GM18907 (cell line): ENCODE measurements around the gene DTX3.
"Not testable (repeated sequence)": the region's sequence is repeated elsewhere in the genome, so short reads cannot be mapped to it uniquely, and the experiment has no call there.

Source experiments
- ATAC-seq: cut with Tn5 transposase; IDR thresholded peaks from one replicate; pipeline ENCODE4 v1.9.1; 2021; ENCODE audit warnings: mild to moderate bottlenecking, moderate library complexity; ENCODE audit not compliant: unreplicated experiment

DTX3 gene

DNA sequence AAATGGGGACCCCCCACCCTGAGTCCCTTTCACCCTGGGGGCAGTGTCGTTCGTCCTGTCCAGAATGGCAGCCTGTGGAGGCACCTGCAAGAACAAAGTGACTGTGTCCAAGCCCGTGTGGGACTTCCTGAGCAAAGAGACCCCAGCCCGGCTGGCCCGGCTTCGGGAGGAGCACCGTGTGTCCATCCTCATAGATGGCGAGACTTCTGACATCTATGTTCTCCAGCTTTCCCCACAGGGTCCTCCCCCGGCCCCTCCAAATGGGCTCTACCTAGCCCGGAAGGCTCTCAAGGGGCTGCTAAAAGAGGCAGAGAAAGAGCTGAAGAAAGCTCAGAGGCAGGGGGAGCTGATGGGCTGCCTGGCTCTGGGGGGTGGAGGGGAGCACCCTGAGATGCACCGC is 2.2 kb downstream of the DTX3 start:
- ATAC-seq: no peak

DNA sequence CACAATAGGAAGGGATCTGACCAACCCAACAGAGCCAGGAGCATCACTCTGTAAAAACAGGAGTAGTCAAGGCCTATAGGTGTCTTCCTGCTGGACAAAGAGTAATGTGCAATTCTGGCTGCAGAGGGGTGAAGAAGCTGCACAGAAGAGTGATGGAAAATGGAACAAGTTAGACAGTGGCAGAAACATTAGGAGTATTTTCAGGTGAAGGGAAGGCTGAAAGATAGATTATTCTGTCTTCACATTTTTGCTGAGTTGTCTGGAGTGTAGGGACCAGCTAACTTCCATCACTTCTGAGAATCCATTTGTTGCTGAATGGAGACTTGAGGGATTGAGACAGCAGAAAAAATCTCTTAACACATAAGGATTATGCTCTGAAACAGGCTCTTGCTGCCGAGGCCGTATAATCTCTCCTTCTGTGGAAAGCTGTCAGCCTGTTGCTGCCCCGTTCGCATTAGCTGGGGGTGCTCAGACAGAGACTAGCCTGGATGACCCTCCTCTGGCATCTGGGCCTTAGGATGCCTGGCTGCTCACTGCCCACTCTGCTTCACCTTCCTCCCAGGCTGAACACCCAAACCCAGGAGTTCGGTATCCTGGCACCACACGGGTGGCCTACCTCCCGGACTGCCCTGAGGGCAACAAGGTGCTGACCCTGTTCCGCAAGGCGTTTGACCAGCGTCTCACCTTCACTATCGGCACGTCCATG is 3.5 kb downstream of the DTX3 start:
- ATAC-seq: no peak

DNA sequence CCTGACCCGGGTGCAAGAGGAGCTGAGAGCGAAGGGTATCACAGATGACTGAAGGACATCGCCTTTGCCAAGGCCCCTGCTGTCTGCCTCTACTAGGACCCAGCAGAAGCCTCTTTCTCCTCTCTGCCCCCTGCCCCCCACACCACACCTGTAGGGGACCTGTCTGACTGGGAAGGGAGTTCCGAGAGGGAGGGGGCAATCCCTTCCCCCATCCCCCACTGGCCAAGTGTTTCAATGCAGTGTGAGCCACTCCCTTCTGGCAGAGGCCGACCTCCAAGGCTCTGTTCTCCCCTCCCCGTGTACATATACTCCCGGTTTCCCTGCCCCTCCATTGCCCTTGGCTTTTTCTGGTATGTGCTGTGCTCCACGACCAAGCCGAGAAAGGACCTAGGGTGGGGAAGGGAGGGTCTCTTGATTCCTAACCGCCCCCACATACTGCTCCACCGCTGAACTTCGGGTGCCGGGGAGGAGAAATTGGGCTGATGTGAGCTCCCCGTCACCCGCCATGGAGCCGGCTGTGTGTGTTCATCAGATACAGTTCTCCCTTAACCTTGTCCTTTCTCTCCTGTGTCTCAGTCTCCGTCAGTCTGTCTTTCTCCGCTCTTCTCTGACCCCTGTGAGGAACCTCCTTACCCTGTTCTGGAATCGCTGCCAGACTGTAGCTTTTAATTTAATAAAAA is 4.6 kb downstream of the DTX3 start:
- ATAC-seq: no peak

DNA sequence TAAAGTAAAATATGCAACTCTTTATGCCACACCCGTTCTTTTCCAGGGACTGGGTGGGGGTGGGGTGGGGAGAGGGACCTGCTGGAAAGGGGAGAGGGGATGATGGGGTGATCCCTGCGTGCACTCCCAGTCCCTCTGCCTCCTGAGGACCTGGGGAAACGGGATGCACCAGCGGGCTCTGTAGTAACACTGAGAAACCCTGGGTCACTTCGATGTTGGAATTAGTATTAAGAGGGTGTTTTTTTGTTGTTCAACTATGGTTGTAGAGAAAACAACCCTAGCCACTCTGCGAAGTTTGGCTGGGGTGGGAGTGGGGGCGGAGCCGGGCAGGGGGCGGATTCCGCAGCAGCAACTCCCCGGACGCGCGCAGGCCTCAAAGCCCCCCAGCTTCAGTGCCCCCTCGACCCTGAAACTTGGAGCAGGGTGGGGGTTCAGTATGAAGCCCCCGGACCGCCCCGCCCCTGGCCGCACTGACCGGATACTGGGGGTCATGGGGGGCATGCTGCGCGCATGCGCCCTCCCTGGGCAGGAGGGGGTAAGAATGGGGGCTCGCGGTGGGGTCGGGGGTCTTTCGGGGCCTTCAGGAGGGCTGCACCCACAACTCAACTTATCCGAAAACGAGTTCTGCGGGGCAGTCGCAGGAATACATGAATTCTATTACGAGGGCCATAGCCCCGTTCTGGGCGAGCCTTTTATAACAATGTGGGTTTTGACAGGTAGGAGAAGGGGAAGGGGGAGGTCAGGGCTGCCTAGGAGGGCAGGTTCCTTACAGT is 5.3 kb downstream of the DTX3 start:
- no peak for ATAC-seq

DNA sequence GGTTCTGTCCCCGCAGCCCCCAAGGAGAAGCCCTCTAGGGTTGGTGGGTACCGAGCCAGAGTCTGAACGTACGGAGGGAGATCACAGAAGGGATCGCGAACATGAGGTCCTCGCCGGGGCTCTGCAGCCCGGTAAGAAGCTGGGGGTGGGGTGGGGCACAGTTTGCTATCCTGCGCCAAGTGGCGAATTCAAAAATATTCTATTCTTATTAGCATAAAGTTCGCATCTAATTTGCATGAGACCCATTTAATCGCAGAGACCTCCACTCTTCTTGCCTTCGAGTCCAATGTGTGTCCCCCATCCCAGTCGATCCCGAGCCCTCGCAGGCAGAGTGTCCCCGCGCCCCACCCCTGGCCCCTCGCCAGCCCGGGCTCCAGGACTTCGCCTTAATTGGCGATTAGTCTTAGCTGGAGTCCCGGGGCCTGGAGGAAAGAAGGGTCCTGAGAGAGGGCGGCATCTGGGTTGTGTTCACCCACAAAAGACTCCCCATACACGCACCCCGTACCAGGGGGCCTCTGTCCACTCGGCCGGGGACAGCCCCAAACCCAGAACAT is 6.0 kb downstream of the DTX3 start:
- no peak for ATAC-seq

DNA sequence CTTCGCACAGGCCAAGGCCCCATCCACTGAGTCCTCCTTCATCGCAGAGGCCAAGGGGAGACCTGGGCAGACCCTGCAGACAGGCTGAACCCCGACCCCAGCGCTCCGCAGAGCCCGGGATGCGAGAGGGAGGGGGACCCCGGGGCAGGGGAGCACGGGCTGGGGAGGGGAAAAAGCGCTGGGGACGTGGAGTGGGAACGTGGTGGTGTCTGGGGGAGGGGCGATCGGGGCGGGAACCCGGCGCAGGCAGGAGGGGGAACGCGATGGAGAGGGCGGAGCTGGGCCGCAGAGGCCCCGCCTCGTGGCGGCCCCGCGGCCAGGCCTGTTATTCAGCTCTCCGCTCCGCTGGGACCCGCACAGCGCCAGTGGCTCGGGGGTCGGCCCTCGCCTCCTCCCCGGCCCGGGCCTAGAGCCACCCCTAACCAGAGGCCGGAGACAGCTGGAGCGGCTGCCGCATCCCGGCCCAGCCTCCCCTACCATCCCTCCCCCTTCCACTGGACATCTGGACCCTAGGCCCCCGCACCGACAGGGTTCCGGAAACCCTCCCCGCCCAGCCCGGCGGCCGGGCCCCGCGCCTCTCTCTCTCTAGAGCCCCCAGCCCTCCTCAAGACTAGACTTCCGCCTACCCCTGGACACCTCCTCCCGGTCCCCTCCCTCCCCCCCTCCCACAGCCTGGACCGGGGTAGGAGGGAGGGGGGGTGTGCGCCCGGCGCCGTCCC is 6.6 kb downstream of the DTX3 start, which contains the start of gene ARHGEF25:
TSS of gene ARHGEF25 (plus strand) at position 328 of the 719 bp plus-strand sequence. CDS start 460 bp downstream, outside the sequence.
- ATAC-seq: no peak

DNA sequence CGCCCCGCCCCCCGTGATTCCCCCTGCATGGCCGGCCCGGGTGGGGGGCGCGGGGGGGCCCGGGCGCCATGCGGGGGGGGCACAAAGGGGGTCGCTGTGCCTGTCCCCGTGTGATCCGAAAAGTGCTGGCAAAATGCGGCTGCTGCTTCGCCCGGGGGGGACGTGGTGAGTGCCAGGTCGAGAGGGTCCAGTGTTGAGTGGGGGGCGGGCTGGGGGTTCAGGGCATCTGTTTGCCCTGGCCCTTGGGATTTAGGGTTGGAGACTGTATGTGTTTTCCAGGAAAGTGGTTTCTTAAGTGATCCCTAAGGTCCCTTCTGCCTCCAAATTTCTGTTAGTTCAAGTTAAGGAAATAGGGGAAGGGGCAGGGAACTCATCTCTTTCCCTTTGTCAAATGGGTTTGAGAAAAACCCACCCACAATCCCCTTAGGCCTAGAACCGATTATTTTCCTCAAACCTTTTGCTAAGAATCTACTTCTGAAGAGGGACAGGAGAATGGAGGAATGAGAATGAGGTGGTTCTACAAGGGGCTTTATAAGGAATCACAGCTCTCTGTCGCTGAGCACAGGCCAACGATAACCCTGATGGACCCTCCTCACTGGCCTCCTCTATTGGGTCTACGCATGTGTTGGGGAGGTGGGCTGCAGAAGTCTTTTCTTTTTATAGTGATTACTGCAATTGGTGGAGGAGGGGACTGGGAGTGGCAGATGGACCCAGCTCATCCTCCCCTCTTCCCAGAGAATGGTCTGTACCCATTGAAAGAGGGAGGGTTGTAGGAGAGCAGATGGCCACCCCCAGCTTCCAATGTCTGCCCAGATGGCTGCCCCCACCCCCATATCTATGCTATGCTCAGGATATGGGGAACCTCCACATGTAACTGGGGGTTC is 7.4 kb downstream of the DTX3 start:
- ATAC-seq: no peak

DNA sequence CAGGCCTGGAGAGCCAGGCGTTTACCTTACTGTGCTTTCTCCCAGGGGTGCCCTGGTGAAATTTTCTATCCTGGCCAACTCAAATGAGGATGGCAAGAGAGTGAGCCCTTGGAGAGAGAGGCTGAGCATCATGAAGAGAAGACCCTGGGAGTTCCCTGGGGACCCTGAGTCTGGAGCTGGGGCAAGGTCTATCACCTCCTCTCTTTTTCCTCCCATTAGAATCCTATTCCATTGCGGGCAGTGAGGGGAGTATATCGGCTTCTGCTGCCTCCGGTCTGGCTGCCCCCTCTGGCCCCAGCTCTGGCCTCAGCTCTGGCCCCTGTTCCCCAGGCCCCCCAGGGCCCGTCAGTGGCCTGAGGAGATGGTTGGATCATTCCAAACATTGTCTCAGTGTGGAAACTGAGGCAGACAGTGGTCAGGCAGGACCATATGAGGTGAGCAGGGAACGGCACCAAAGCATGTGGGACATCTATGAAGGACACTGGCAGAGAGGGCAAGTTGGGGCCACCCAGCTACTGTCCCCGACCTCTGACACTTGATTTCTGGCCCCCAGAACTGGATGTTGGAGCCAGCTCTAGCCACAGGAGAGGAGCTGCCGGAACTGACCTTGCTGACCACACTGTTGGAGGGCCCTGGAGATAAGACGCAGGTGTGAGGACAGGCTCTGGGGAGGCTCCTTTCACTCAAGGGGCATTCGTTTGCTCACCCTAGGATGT is 8.2 kb downstream of the DTX3 start:
- ATAC-seq: no peak

DNA sequence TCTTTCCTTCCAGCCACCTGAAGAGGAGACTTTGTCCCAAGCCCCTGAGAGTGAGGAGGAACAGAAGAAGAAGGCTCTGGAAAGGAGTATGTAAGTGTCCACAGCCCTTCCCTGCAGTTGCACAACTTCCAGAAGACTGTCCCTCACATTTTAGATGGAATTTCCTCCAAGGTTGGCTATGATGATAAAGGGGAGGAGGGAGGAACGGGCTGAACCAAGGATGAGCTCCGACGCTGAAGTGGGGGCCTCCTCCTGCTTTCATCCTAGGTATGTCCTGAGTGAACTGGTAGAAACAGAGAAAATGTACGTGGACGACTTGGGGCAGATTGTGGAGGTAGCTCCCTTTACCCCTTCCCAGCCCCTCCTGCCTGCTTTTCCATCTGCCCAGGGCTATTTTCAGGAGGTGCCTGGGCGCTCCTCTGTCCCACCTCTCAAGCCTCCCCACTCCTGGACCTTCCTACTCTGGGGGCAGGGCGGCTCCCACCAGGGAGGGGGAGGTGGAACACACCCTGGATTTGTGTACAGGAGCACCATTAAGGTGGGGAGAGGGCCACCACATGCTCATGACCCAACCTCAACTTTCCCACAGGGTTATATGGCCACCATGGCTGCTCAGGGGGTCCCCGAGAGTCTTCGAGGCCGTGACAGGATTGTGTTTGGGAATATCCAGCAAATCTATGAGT is 8.9 kb downstream of the DTX3 start:
- no peak for ATAC-seq

DNA sequence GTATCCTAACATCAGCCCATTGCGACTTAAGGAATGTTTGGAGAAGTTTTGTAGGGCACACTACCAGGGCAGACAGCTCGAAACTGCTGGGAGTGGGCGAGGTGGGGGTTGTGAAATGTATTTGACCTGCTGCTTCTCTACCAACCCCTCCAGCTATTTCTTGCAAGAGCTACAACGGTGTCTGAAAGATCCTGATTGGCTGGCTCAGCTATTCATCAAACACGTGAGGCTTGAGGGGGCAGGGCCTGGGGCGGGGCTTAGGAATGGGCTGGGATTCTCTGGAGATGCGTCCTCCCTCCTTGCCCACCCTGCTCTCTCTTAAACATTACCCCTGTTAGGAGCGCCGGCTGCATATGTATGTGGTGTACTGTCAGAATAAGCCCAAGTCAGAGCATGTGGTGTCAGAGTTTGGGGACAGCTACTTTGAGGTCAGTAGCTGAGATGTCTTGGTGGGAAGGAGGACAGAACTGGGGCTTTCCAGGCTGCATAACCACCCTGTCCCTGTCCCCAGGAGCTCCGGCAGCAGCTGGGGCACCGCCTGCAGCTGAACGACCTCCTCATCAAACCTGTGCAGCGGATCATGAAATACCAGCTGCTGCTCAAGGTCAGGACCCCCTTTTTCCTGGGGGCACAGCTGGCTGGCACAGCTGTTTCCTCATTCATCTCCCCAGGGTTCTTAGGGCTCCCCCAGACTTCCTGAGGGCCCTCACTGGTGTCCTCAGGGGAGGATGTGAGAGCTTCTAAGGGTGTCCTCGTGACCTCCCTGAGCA is 9.7 kb downstream of the DTX3 start:
- ATAC-seq: peak; percentile 70

DNA sequence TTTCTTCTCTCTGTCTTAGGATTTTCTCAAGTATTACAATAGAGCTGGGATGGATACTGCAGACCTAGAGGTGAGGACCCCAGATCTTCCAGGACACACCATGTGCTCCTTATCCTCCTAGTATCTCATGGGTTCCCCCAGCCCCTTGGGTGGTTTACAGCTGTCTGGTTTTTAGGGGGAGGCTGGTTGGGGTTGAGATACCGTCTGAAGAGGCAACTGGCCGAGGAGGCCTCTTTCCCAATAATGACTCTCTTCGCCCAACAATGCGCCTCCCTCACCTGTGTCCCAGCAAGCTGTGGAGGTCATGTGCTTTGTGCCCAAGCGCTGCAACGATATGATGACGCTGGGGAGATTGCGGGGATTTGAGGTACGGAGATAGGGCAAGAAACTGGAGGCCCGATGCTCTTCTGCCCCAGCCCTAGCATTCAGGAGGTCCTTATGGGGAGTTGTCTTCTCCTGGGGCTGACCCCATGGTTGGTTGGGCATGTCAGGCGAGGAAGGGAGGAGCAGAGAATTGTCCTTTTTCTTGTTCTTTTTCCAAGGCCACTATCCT is 10.4 kb downstream of the DTX3 start:
- ATAC-seq: no peak

DNA sequence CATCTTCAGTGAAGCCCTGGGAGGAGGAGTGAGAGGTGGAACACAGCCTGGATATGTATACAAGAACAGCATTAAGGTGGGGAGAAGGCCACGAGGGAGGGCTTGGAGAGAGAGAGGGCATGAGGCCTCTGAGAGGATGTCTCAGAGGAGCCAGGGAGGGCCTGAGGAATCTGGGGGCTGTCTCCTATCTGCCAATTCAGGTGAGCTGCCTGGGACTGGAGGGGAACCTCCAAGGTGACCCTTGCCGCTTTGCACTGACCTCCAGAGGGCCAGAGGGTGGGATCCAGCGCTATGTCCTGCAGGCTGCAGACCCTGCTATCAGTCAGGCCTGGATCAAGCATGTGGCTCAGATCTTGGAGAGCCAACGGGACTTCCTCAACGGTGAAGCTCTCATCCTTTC is 11.0 kb downstream of the DTX3 start:
- ATAC-seq: no peak

DNA sequence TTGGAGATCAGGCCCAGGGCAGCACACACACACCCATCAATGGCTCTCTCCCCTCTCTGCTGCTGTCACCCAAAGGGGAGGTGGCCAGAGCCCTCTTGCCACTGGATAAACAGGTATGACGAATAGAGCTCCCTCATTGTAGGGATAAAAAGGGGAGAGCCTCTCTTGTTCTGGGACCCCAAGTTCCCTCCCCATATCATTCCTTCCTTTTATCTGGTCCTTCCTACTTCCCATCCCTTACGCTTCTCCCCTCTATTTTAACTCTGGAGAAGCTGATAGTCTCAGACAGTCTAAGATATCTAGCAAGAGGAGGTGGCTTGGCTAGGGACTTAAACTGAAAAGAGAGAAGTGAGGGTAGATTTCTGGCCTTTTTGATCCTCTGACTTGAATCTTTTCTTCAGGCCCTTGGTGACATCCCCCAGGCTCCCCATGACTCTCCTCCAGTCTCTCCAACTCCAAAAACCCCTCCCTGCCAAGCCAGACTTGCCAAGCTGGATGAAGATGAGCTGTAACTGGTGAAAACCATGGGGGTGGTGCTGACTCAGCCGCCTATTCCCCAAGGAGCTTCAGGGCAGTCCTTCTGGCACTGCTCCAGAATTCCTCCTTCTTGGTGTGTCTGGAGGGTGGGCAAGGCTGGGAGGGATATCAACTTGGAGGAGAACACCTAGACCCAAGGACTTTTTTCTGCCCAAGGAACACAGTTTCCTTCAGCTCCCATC is 11.9 kb downstream of the DTX3 start:
- no peak for ATAC-seq

DNA sequence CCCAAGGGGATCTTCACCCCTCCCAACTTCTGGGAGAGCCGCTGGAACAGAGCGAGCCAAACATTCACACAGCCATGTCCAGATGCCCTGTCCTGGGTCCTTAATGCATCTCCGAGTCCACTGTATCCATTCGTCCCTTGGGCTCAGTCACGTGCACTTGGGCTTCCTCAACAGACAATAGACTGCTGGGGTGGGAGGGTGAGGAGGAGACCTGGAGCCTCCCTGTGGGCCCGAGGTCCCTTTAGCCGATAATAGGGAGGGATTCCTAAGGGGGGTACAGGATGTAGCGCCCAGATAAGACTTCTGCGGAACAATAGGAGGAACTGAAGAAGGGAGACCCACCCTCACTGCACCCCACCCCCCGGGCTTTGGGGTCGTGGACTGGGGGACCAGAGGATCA is 13.3 kb downstream of the DTX3 start:
- no peak for ATAC-seq

DNA sequence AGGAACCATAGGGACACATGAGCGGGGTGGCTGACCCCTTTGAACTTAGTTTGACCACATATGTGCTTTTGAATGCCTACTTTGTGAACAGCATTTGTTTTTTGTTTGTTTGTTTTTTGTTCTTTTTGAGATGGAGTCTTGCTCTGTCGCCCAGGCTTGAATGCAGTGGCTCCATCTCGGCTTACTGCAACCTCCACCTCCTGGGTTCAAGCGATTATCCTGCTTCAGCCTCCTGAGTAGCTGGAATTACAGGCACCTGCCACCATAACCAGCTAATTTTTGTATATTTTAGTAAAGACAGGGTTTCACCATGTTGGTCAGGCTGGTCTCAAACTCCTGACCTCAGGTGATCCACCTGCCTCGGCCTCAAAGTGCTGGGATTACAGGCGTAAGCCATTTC is 13.8 kb downstream of the DTX3 start:
- not testable (repeated sequence) for ATAC-seq

DNA sequence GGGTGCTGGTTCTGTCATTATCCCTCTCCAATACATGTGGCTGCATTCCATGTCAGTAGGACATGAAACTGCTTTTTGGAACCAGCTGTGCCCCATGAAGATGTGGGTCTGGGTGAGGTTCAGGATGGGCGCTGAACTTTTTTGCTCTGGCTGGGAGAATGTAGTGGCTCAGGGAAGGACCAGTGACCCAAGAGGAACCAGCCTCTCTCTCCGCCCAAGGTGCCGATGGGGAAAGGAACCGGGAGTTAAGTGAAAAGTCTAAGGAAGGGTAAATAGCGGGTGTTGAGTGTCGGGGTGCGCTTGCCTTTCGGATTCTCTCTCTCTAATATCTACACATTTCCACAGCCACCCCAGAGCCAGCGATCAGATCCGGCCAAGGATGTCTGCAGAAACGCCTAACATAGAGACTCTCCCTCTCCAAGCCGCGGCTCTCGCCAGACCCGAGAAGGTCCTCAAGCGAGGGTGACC is 14.4 kb downstream of the DTX3 start:
- ATAC-seq: no peak
